Suprapubic skin (tissue), 3 donors: ENCODE results near the gene SWT1.

Experiments
- POLR2A ChIP-seq, 2 donors: fragments of 450-650 bp; IDR thresholded peaks; one replicate each; pipeline ENCODE4 v1.6.1; 2017; ENCODE audit warnings: antibody characterized with exemption in 2 of 2, mild to moderate bottlenecking in 2 of 2, moderate library complexity in 2 of 2
- TF ChIP-seq, protein P1 (sequence below), 2 donors: fragments of 200-600 bp in 1 of 2; fragments of 450-650 bp in 1 of 2; sonication (generic) in 1 of 2; IDR thresholded peaks; one replicate each; pipeline ENCODE4 v1.5.1; 2016 to 2019; ENCODE audit warnings: antibody characterized with exemption in 2 of 2, mild to moderate bottlenecking in 1 of 2, moderate library complexity in 1 of 2

DNA sequence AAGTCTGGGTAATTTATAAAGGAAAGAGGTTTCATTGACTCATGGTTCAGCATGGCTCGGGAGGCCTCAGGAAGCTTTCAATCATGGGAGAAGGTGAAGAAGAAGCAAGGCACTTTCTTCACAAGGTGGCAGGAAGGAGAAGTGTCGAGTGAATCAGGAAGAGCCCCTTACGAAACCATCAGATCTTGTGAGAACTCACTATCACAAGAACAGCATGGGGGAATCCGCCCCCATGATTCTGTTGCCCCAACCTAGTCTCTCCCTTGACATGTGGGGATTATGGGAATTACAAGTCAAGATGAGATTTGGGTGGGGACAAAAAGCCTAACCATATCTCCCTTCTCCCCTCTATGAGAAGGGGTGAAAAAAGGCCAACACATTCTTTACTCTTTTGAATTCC lies 171.3 kb downstream of the SWT1 start:
- no peak for TF ChIP-seq POLR2A (IDR thresholded peaks at IDR 0.05)
- TF ChIP-seq, protein P1, sequence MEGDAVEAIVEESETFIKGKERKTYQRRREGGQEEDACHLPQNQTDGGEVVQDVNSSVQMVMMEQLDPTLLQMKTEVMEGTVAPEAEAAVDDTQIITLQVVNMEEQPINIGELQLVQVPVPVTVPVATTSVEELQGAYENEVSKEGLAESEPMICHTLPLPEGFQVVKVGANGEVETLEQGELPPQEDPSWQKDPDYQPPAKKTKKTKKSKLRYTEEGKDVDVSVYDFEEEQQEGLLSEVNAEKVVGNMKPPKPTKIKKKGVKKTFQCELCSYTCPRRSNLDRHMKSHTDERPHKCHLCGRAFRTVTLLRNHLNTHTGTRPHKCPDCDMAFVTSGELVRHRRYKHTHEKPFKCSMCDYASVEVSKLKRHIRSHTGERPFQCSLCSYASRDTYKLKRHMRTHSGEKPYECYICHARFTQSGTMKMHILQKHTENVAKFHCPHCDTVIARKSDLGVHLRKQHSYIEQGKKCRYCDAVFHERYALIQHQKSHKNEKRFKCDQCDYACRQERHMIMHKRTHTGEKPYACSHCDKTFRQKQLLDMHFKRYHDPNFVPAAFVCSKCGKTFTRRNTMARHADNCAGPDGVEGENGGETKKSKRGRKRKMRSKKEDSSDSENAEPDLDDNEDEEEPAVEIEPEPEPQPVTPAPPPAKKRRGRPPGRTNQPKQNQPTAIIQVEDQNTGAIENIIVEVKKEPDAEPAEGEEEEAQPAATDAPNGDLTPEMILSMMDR (IDR thresholded peaks at IDR 0.05) = no peak
